Measurements from ENCODE around the gene CPNE5.

Gene CPNE5

DNA sequence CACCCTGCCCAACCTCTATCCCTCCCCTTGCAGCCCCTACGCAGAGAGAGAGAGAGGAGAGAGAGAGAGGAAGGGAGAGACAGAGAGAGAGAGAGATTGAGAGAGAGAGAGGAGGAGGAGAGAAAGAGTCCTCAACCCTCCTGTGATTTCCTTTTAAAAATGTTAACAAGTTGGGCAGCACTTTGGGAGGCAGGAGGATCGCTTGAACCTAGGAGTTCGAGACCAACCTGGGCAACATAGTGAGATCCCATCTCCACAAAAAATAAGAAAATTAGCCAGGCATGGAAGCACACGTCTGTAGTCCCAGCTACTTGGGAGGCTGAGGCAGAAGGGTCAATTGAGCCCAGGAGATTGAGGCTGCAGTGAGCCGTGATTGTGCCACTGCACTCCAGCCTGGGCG is 30.1 kb downstream of the CPNE5 start:
- no peak for TF ChIP-seq ZFX (IDR thresholded peaks at IDR 0.05)
- TF ChIP-seq, protein P1, sequence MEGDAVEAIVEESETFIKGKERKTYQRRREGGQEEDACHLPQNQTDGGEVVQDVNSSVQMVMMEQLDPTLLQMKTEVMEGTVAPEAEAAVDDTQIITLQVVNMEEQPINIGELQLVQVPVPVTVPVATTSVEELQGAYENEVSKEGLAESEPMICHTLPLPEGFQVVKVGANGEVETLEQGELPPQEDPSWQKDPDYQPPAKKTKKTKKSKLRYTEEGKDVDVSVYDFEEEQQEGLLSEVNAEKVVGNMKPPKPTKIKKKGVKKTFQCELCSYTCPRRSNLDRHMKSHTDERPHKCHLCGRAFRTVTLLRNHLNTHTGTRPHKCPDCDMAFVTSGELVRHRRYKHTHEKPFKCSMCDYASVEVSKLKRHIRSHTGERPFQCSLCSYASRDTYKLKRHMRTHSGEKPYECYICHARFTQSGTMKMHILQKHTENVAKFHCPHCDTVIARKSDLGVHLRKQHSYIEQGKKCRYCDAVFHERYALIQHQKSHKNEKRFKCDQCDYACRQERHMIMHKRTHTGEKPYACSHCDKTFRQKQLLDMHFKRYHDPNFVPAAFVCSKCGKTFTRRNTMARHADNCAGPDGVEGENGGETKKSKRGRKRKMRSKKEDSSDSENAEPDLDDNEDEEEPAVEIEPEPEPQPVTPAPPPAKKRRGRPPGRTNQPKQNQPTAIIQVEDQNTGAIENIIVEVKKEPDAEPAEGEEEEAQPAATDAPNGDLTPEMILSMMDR (conservative IDR thresholded peaks at IDR 0.05): no peak
- H3K27ac ChIP-seq: no peak overlapping the region

DNA sequence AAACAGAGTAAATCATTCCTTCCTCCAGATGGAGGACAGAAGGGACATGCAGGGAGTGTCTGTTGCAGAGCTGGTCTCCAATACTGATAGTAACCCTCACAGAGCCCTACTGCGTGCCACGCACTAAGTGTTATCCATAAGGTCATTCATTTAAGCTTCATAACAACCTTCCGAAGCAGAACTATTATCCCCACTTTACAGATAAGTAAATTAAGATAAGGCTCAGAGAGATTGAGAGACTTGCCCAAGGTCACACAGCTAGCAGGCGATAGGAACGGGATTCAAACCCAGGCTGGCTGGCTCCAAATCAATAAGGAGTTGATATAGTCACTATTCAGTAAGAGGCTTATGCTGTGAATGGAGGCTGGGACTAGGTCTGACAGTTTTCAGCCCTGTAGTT is 30.6 kb downstream of the CPNE5 start:
- no peak overlapping the region for H3K27ac ChIP-seq
- no peak for TF ChIP-seq ZFX (IDR thresholded peaks at IDR 0.05)
- TF ChIP-seq, protein P1 (conservative IDR thresholded peaks at IDR 0.05): no peak

DNA sequence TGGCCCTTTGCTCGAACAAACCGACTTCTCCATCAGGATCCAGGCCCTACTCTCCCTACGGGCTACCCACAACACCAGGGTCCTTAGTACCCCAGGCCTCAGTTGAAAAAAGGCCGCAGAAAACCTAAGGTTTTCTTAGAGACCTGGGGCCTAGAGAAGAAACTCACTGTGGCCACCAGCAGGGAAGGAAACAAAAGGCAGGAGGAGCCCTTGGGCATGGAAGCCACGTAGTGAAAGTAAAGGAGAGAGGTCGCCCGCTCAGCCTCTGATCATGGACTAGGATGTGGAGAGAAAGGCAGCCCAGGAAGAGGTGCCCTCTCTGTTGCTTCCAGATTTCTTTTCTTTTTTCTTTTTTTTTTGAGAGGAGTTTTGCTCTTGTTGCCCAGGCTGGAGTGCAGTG is 31.5 kb downstream of the CPNE5 start:
- no peak overlapping the region for H3K27ac ChIP-seq
- no peak for TF ChIP-seq ZFX (IDR thresholded peaks at IDR 0.05)
- TF ChIP-seq, protein P1 (conservative IDR thresholded peaks at IDR 0.05): no peak

DNA sequence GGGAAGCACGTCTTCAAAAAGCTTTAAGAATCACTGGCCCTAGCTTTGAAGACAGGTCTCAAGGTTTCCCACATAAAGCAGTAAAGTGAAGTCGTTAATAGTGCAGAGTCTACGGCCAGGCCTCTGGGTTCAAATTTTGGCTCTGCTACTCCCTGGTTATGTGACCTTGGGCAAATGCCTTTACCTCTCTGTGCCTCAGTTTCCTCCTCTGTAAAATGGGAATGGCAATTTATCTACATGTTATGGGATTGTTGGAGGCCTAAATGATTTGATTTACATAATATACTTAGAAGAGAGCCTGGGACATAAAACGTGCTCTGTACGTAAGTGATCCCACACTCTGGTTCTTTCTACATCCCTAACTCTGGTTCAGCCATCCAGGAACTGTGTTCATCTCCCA is 32.1 kb downstream of the CPNE5 start:
- no peak overlapping the region for H3K27ac ChIP-seq
- TF ChIP-seq ZFX (IDR thresholded peaks at IDR 0.05): no peak
- TF ChIP-seq, protein P1 (conservative IDR thresholded peaks at IDR 0.05): no peak

DNA sequence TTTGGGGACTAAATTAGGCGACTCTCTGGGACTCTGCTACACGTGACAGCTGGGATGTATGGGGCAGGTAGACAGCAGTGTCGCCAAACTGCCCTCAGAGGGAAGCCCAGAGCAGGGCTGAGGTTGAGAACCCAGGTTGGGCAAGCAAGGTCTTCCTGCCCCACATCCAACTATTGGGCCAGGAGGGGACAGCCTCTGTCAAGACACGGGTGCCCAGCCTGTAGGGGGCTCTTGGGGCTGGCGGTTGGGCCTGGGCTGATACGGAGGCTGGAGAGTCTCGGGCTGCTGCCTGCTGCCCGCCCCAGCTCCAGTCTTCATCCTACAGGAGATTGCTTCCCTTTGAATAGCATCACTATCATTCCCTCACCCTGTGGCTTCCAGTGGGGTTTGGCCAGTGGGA is 33.3 kb downstream of the CPNE5 start:
- TF ChIP-seq ZFX (IDR thresholded peaks at IDR 0.05): no peak
- TF ChIP-seq, protein P1 (conservative IDR thresholded peaks at IDR 0.05): no peak
- no peak overlapping the region for H3K27ac ChIP-seq

DNA sequence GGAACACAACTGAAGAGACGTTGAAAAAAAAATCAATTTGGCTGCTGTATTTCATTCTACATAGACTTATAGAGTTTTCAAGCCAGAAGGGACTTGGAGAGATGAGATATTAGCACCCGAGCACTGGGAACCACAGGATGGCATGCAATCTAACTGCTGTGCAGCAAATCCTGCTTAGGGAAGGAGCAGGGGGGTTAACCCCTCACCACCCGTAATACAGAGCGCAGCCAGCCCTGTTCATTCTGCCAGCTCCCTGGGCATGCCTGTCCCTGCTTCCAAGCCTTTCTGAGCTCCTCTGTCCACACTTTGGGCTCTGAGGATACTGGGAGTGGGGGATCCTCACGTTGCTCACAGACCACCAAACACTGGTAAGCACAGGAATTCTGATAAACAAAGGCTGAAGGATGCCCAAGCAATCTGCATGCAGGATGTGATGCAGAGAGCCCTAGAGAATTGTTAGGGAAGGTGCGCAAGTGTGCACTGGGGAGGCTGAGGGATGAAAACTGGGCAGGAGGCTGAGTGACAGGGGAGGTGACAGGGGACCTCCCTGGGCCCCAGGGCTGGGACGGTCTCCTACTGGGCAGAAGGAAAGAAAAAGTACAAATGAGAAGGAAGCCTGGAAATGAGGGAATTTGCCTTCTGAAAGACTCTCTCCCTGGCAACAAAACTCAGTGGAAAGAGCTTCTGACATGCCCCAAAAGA is 34.0 kb downstream of the CPNE5 start:
- no peak for TF ChIP-seq ZFX (IDR thresholded peaks at IDR 0.05)
- TF ChIP-seq, protein P1 (conservative IDR thresholded peaks at IDR 0.05): no peak
- no peak overlapping the region for H3K27ac ChIP-seq

DNA sequence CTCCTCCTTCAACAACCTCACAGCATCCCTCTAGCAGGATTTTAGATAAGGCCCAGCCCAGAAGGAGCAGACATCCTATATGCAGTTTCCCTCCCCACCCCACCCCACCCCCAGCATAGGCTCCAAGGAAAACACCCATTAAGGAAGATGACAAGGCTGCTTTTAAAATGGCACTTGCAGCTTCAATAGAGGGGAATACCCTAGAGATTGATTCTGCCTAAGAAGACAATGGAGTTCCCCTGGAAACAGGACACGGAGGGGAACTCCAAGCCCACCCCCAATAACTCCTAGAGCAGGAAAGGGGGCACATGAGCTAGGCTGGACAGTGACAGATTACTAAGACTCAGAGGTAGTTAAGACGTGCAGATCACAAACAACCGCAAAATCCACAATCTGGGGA is 34.7 kb downstream of the CPNE5 start:
- H3K27ac ChIP-seq: no peak overlapping the region
- TF ChIP-seq, protein P1 (conservative IDR thresholded peaks at IDR 0.05): no peak
